SK-N-SH (cell line): ENCODE data around the gene POLL.

Source experiments
- CTCF ChIP-seq: fragments of 200-600 bp; sonication (generic); IDR thresholded peaks from 2 replicates; pipeline ENCODE4 v1.6.1; 2017; ENCODE audit warnings: antibody characterized with exemption, mild to moderate bottlenecking, moderate library complexity
- ELF1 ChIP-seq: IDR thresholded peaks from 2 replicates; pipeline ENCODE4 v1.4.0; 2012
- FOXJ3 ChIP-seq: sonication (generic); formaldehyde crosslinking; IDR thresholded peaks from 2 replicates; pipeline ENCODE4 v1.5.1; 2020; ENCODE audit warnings: mild to moderate bottlenecking, missing genetic modification reagents
- NFIC ChIP-seq: IDR thresholded peaks from 2 replicates; pipeline ENCODE4 v1.4.0; 2012; ENCODE audit warnings: borderline replicate concordance
- SMC3 ChIP-seq: IDR thresholded peaks from 2 replicates; pipeline ENCODE4 v1.6.1; 2012; ENCODE audit warnings: low read depth, low read length, improper control_type of control experiment
- TEAD4 ChIP-seq: IDR thresholded peaks from 2 replicates; pipeline ENCODE4 v1.4.0; 2012; ENCODE audit warnings: mild to moderate bottlenecking, borderline replicate concordance; ENCODE audit not compliant: insufficient read depth
- TF ChIP-seq, protein P1 (sequence below): fragments of 150-350 bp; IDR thresholded peaks from 2 replicates; pipeline ENCODE4 v1.6.1; 2017; ENCODE audit warnings: antibody characterized with exemption, low read length, low read depth, borderline replicate concordance
- TF ChIP-seq, protein P2 (sequence below): IDR thresholded peaks from 2 replicates; pipeline ENCODE4 v1.4.0; 2012; ENCODE audit warnings: low read depth

DNA sequence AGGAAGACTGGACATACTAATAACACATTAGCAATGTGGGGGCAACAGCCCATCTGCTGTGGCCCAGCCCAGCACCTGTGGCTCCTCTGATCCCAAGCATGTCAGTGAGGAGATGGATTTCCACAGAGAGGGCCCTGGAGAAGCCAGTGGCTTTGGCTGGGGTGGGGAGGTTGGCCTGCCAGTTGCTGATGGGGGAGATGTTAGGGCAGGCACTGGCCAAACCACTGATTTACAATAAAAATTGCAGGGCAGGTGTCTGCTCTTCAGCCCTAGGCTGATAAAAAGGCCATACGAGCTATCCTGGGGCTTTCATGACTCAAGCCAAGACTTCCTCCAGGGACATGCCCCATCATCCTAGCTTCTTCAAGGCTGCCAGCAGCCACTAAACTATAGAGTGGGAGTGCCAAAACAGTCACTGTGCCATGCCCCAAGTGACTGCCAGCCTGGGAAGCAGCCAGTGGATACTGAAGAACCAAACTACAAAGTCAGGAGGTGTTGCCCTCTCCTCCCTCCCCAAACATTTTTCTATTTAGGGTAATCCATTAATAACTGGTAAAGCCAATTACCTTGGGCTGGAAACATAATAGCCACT lies 37.9 kb upstream of the POLL start:
- TF ChIP-seq CTCF (no peak), TEAD4 (no peak), SMC3 (no peak), NFIC (no peak), ELF1 (no peak), FOXJ3 (CRISPR knock-in tag) (no peak)
- TF ChIP-seq, protein P1, sequence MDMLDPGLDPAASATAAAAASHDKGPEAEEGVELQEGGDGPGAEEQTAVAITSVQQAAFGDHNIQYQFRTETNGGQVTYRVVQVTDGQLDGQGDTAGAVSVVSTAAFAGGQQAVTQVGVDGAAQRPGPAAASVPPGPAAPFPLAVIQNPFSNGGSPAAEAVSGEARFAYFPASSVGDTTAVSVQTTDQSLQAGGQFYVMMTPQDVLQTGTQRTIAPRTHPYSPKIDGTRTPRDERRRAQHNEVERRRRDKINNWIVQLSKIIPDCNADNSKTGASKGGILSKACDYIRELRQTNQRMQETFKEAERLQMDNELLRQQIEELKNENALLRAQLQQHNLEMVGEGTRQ, result no peak
- TF ChIP-seq, protein P2, sequence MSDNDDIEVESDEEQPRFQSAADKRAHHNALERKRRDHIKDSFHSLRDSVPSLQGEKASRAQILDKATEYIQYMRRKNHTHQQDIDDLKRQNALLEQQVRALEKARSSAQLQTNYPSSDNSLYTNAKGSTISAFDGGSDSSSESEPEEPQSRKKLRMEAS, result no peak
